K562 (cell line): ENCODE measurements around the gene ARF1. TPM values are rescaled to one million over a fixed set of nuclear protein-coding genes. Genes with fewer than 3 reads are reported as not detected.
A peak's percentile ranks its signal among the peaks of the same experiment; 100 is the strongest.

Source experiments
- ATF1 ChIP-seq, 2 experiments: fragments of 450-650 bp in 1 of 2; IDR thresholded peaks; 2 replicates each; pipeline ENCODE4 v1.6.1; 2016; ENCODE audit warnings: missing compliant biosample characterization in 1 of 2, missing genetic modification characterization in 1 of 2
- BRCA1 ChIP-seq, 2 experiments: fragments of 450-650 bp in 1 of 2; sonication (generic) in 1 of 2; formaldehyde crosslinking in 1 of 2; IDR thresholded peaks; 2 replicates each; pipeline versions ENCODE4 v1.5.0 to v1.6.1; 2017 to 2020; ENCODE audit warnings: mild to moderate bottlenecking in 1 of 2, missing genetic modification reagents in 1 of 2
- CUX1 ChIP-seq: fragments of 200-800 bp; sonication (Bioruptor generic); IDR thresholded peaks from 2 replicates; pipeline ENCODE4 v1.6.1; 2016; ENCODE audit warnings: missing genetic modification characterization, missing compliant biosample characterization
- FOXA3 ChIP-seq, 2 experiments: fragments of 450-650 bp in 1 of 2; sonication (generic) in 1 of 2; formaldehyde crosslinking; IDR thresholded peaks in 1 of 2; conservative IDR thresholded peaks in 1 of 2; 2 replicates each; pipeline versions ENCODE4 v1.4.0 to v1.8.0; 2020 to 2022; ENCODE audit warnings: mild to moderate bottlenecking in 2 of 2, missing genetic modification reagents in 1 of 2
- JUN ChIP-seq, 2 experiments: sonication (generic) in 1 of 2; formaldehyde crosslinking in 1 of 2; IDR thresholded peaks; 2 replicates each; pipeline versions ENCODE4 v1.6.1 to v1.8.0; 2012 to 2022; ENCODE audit warnings: borderline replicate concordance in 2 of 2, mild to moderate bottlenecking in 2 of 2, improper control_type of control experiment in 1 of 2, low read depth in 1 of 2, low read length in 1 of 2, missing genetic modification reagents in 1 of 2
- MCM5 ChIP-seq: fragments of 450-650 bp; IDR thresholded peaks from 2 replicates; pipeline ENCODE4 v1.6.1; 2016; ENCODE audit warnings: low read depth
- MXI1 ChIP-seq: IDR thresholded peaks from 2 replicates; pipeline ENCODE4 v1.6.1; 2011; ENCODE audit warnings: low read depth, mild to moderate bottlenecking, improper control_type of control experiment, low read length
- SRSF9 ChIP-seq: fragments of 200-400 bp; formaldehyde crosslinking; IDR thresholded peaks from 2 replicates; pipeline ENCODE4 v1.6.1; 2017; ENCODE audit warnings: low read depth, low read length, borderline replicate concordance
- STAT5B ChIP-seq: fragments of 250-450 bp; sonication (Bioruptor Pico); IDR thresholded peaks from 2 replicates; pipeline ENCODE4 v1.8.0; 2021; ENCODE audit warnings: mild to moderate bottlenecking, inconsistent platforms
- TAF1 ChIP-seq: IDR thresholded peaks from 2 replicates; pipeline ENCODE4 v1.6.1; 2011; ENCODE audit warnings: mild to moderate bottlenecking, low read length, moderate library complexity; ENCODE audit not compliant: insufficient read depth, control insufficient read depth, severe bottlenecking; ENCODE audit errors: extremely low read depth
- TAF9B ChIP-seq: fragments of 450-650 bp; IDR thresholded peaks from 2 replicates; pipeline ENCODE4 v1.6.1; 2018; ENCODE audit warnings: mild to moderate bottlenecking; ENCODE audit not compliant: partially characterized antibody
- UBTF ChIP-seq, 2 experiments: IDR thresholded peaks; 2 replicates each; pipeline ENCODE4 v1.6.1; 2012; ENCODE audit warnings: improper control_type of control experiment in 2 of 2, low read depth in 2 of 2, low read length in 2 of 2, borderline replicate concordance in 1 of 2
- VEZF1 ChIP-seq: fragments of 200-800 bp; sonication (Bioruptor generic); IDR thresholded peaks from 2 replicates; pipeline ENCODE4 v1.6.1; 2017; ENCODE audit warnings: missing genetic modification characterization, missing compliant biosample characterization
- ZBTB7A ChIP-seq: IDR thresholded peaks from 2 replicates; pipeline ENCODE4 v1.6.1; 2011; ENCODE audit warnings: low read depth, mild to moderate bottlenecking, low read length, moderate library complexity, borderline replicate concordance; ENCODE audit not compliant: control insufficient read depth
- ZNF766 ChIP-seq: fragments of 200-800 bp; sonication (Bioruptor generic); conservative IDR thresholded peaks from 2 replicates; pipeline ENCODE4 v1.6.1; 2016; ENCODE audit warnings: missing genetic modification characterization, missing compliant biosample characterization
- polyA plus RNA-seq, 8 experiments: library from polyadenylated mRNA; depleted of rRNA in 4 of 8; stranded (reverse) in 5 of 8; unstranded in 3 of 8; fragments of >200 nt; fragmentation: Nextera tagmentation in 2 of 8; fragmentation: Illumina TruSeq in 1 of 8; extraction: Ambion mirVana in 2 of 8; extraction: Trizol in 1 of 8; gene quantifications; 2 replicates each; pipeline versions ENCODE4 v1.2.1 to v1.2.3, GENCODE V29; 2011 to 2014; ENCODE audit warnings: inconsistent platforms in 1 of 8, missing spikeins in 1 of 8
- total RNA-seq, 7 experiments: library from RNA; depleted of rRNA in 6 of 7; stranded (reverse); fragments of >200 nt in 6 of 7; fragmentation: Illumina TruSeq in 2 of 7; extraction: Trizol in 2 of 7; gene quantifications; 2 replicates each; pipeline versions ENCODE4 v1.2.1 to v1.2.3, GENCODE V29; 2011 to 2021; ENCODE audit warnings: low replicate concordance in 1 of 7

Gene ARF1
- total and polyA plus RNA-seq, 9 of the 15 experiments (the other 6 are each of a cell fraction or from before 2014, with no cell fraction given), result 69.8 to 593 (median 325) TPM

GRCh38 chr1:228102791-228103620 is 20.5 kb downstream of the ARF1 start, which contains the start of gene C1orf35 (continued):
- TF ChIP-seq MCM5 (no peak), MXI1 (peak; percentile 65), CUX1 (no peak), UBTF (IDR thresholded peaks at IDR 0.05; ENCODE audit: borderline replicate concordance in 1 of 2, low read depth in 2 of 2, low read length in 2 of 2) (0 out of 4 replicates have a peak, but pooled peaks of 1 of the 2 experiments have one; percentile 62), SRSF9 (no peak), ATF1 (CRISPR knock-in tag; IDR thresholded peaks at IDR 0.05) (peak; percentile 97), ATF1 (tag; IDR thresholded peaks at IDR 0.05) (peak; percentile 100), ZNF766 (CRISPR knock-in tag) (no peak), FOXA3 (CRISPR knock-in tag; conservative IDR thresholded peaks at IDR 0.05 in 1 of 2, IDR thresholded peaks at IDR 0.05 in 1 of 2) (peak in 1 of 2 experiments; percentile 87; a peak in 2 of 4 replicates), STAT5B (CRISPR knock-in tag) (no peak), TAF1 (peak; percentile 60), TAF9B (no peak), BRCA1 (IDR thresholded peaks at IDR 0.05) (no peak), BRCA1 (CRISPR knock-in tag; IDR thresholded peaks at IDR 0.05) (peak; percentile 91; the same call in 1 of the 2 replicates), JUN (IDR thresholded peaks at IDR 0.05; ENCODE audit: borderline replicate concordance, low read depth, low read length) (peak; percentile 71), JUN (CRISPR knock-in tag; IDR thresholded peaks at IDR 0.05; ENCODE audit: borderline replicate concordance) (peak; percentile 91; the same call in 1 of the 2 replicates), VEZF1 (peak; percentile 76), ZBTB7A (peak; percentile 99)
